Suprapubic skin (tissue), 4 donors: Measurements from ENCODE around the gene ZNF665. TPM values are rescaled to one million over a fixed set of nuclear protein-coding genes. Genes with fewer than 3 reads are reported as not detected.
A peak's percentile ranks its signal among the peaks of the same experiment; 100 is the strongest.
"Not testable (repeated sequence)": the region's sequence is repeated elsewhere in the genome, so short reads cannot be mapped to it uniquely, and the experiment has no call there.

Experiments used
- DNase-seq, 2 donors: peaks; one replicate each; pipeline ENCODE4 v3.0.0-alpha.2; 2019; ENCODE audit warnings: low spot score in 2 of 2
- H3K27ac ChIP-seq: fragments of 200-600 bp; sonication (generic); one replicate; pipeline ENCODE4 v1.5.1; 2019
- H3K27me3 ChIP-seq: fragments of 200-600 bp; sonication (generic); one replicate; pipeline ENCODE4 v1.5.1; 2019
- H3K36me3 ChIP-seq: fragments of 200-600 bp; sonication (generic); one replicate; pipeline ENCODE4 v1.5.1; 2019
- H3K4me1 ChIP-seq: fragments of 200-600 bp; sonication (generic); one replicate; pipeline ENCODE4 v1.5.1; 2019
- H3K4me3 ChIP-seq: fragments of 200-600 bp; sonication (generic); one replicate; pipeline ENCODE4 v1.5.1; 2019; ENCODE audit warnings: mild to moderate bottlenecking
- H3K9me3 ChIP-seq: fragments of 200-600 bp; sonication (generic); one replicate; pipeline ENCODE4 v1.5.1; 2019
- EP300 ChIP-seq: sonication (generic); formaldehyde crosslinking; IDR thresholded peaks from one replicate; pipeline ENCODE4 v1.6.1; 2017; ENCODE audit warnings: antibody characterized with exemption
- POLR2A ChIP-seq, 2 donors: fragments of 450-650 bp; IDR thresholded peaks; one replicate each; pipeline ENCODE4 v1.6.1; 2017; ENCODE audit warnings: antibody characterized with exemption in 2 of 2, mild to moderate bottlenecking in 2 of 2, moderate library complexity in 2 of 2
- POLR2AphosphoS5 ChIP-seq, 3 donors: sonication (generic); formaldehyde crosslinking; IDR thresholded peaks; one replicate each; pipeline ENCODE4 v1.6.1; 2017; ENCODE audit warnings: antibody characterized with exemption in 3 of 3
- WGBS: methylation state at CpG from one replicate; pipeline ENCODE4 v1.1.5; 2018; 5-methylcytosine and 5-hydroxymethylcytosine counted together
- total RNA-seq, 4 donors: library from RNA; depleted of rRNA; stranded (reverse); fragments of >200 nt; gene quantifications; one replicate each; pipeline ENCODE4 v1.1.0, GENCODE V29; 2016
- TF ChIP-seq, protein P1 (sequence below), 2 donors: fragments of 200-600 bp in 1 of 2; fragments of 450-650 bp in 1 of 2; sonication (generic) in 1 of 2; IDR thresholded peaks; one replicate each; pipeline ENCODE4 v1.5.1; 2016 to 2019; ENCODE audit warnings: antibody characterized with exemption in 2 of 2, mild to moderate bottlenecking in 1 of 2, moderate library complexity in 1 of 2

The ZNF665 gene
- total RNA-seq, result 10 to 100 TPM in 2 of 4 donors, 1 to 10 TPM in 2; 2.6 to 17.0 (median 7.6) TPM

DNA sequence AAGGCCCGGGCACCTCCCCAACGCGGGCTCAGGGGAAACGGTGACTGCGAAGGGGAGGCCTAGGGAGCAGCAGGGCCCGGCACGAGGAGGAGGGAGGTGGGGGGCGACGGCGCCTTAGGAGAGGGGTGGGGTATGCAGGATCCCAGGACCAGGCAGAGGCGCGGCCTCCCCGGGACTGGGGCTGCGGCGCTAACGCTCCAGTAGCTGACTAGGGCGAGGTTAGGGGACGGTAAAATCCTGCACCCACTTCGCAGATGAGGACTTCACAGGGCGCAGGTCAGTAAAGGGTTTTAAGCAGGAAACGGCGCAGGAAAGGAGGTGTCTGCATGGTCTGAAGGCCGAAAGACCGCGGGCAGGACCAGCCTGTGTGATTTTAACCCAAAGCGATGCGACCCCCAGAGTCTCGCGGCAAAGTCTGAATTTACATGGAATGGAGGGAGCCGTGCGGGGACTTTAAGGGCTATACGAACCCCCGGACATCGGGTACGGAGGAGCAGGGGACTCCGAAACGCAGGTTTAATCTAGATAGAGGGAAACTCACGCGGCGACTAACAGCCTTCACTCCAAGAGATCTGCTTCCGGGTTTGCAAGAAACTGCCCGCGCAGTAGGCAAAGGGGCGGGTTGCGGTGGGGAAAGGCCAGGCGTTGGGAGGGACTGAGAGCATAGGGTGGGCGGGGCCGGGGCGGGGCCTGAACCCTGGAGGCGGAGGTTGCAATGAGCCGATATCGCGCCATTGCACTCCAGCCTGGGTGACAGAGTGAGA lies at the start of gene ZNF665:
ZNF665 (minus strand) TSS at position 588 of the 764 bp plus-strand sequence. CDS start 10,460 bp downstream, outside the sequence.
- DNase-seq, result peak; percentile 93 to 94
- no peaks in the 10 kb centered on the region for H3K27me3 ChIP-seq
- H3K4me3 ChIP-seq, result peak within 1 kb of the TSS; percentile 88
- WGBS, result under 1% methylated on average over 51 of the region's 53 CpGs
- TF ChIP-seq POLR2AphosphoS5 (IDR thresholded peaks at IDR 0.05) (no peak), POLR2A (IDR thresholded peaks at IDR 0.05) (peak in 1 of 2 donors; percentile 53)
- peak within 1 kb of the TSS; percentile 78 for H3K27ac ChIP-seq
- no peaks in the 10 kb centered on the region for H3K9me3 ChIP-seq
- H3K36me3 ChIP-seq, result peaks cover 8% of the 10 kb centered on the region
- H3K4me1 ChIP-seq, result peaks cover 22% of the 10 kb centered on the region

DNA sequence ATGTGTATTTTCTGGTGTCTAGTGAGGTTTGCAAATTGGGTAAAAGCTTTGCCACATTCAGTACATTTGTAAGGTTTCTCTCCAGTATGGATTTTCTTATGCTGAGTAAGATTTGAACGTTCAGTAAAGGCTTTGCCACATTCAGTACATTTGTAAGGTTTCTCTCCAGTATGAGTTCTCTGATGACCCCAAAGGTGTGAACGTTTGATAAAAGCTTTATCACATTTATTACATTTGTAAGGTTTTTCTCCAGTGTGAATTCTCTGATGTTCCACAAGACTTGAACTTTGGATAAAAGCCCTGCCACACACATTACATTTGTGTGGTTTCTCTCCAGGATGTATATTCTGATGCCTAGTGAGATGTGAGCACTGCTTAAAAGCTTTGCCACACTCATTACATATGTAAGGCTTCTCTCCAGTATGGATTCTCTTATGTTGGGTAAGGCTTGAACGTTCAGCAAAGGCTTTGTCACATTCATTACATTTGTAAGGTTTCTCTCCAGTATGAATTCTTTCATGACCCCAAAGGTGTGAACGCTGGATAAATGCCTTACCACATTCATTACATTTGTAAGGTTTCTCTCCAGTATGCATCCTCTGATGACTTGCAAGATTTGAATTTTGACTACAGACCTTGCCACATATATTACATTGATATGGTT lies 44.1 kb upstream of the ZNF665 start:
- WGBS, result 93% methylated on average over 4 of the region's 4 CpGs
- Histone ChIP-seq H3K27me3 (no peaks in the 10 kb centered on the region), H3K9me3 (peaks cover 84% of the 10 kb centered on the region), H3K27ac (no peak overlapping the region), H3K36me3 (peaks cover 52% of the 10 kb centered on the region), H3K4me1 (no peaks in the 10 kb centered on the region), H3K4me3 (no peak overlapping the region)
- TF ChIP-seq POLR2A (IDR thresholded peaks at IDR 0.05) (no peak), POLR2AphosphoS5 (IDR thresholded peaks at IDR 0.05) (no peak), EP300 (no peak)
- TF ChIP-seq, protein P1, sequence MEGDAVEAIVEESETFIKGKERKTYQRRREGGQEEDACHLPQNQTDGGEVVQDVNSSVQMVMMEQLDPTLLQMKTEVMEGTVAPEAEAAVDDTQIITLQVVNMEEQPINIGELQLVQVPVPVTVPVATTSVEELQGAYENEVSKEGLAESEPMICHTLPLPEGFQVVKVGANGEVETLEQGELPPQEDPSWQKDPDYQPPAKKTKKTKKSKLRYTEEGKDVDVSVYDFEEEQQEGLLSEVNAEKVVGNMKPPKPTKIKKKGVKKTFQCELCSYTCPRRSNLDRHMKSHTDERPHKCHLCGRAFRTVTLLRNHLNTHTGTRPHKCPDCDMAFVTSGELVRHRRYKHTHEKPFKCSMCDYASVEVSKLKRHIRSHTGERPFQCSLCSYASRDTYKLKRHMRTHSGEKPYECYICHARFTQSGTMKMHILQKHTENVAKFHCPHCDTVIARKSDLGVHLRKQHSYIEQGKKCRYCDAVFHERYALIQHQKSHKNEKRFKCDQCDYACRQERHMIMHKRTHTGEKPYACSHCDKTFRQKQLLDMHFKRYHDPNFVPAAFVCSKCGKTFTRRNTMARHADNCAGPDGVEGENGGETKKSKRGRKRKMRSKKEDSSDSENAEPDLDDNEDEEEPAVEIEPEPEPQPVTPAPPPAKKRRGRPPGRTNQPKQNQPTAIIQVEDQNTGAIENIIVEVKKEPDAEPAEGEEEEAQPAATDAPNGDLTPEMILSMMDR (IDR thresholded peaks at IDR 0.05), result no peak
- DNase-seq, result no peak

GRCh38 chr19:53224606-53225005 lies 31.4 kb upstream of the ZNF665 start:
- Histone ChIP-seq H3K36me3 (no peaks in the 10 kb centered on the region), H3K4me1 (no peaks in the 10 kb centered on the region), H3K27me3 (no peaks in the 10 kb centered on the region), H3K9me3 (peaks cover 51% of the 10 kb centered on the region), H3K27ac (no peak overlapping the region), H3K4me3 (no peak overlapping the region)
- DNase-seq, result no peak
- TF ChIP-seq POLR2AphosphoS5 (IDR thresholded peaks at IDR 0.05) (no peak), EP300 (no peak), POLR2A (IDR thresholded peaks at IDR 0.05) (no peak)
- TF ChIP-seq, protein P1 (IDR thresholded peaks at IDR 0.05), result no peak
- WGBS, result 97% methylated on average over 19 of the region's 20 CpGs

- not testable (repeated sequence) for DNase-seq, H3K36me3 ChIP-seq, H3K27me3 ChIP-seq, H3K4me1 ChIP-seq, H3K4me3 ChIP-seq, H3K27ac ChIP-seq
- H3K9me3 ChIP-seq, result peaks cover 58% of the 10 kb centered on the region
- WGBS, result no CpG with 5 or more reads among the region's 28 CpGs
Observed at GRCh38 chr19:53222716-53223115, 29.6 kb upstream of the ZNF665 start.

DNA sequence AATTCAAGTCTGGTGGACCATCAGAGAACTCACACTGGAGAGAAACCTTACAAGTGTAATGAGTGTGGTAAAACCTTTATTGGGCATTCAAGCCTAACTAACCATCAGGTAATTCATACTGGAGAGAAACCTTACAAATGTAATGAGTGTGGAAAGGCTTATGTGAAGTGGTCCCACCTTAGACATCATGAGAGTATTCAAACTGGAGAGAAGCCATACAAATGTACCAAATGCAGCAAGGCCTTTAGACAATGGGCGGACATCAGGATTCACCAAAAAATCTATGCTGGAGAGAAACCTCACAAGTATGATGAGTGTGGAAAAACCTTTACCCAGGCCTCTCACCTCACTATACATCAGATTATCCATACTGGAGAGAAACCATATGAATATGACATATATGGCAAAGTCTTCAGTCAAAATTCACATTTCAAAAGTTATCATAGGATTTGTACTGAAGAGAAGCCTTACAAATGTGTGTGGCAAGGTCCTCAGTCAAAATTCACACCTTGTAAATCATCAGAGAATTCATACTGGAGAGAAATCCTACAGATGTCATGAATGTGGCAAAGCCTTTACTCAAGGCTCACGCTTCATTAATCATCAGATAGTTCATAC lies 19.7 kb upstream of the ZNF665 start:
- Histone ChIP-seq H3K4me3 (no peak overlapping the region), H3K4me1 (no peaks in the 10 kb centered on the region), H3K27me3 (no peaks in the 10 kb centered on the region), H3K36me3 (peaks cover 36% of the 10 kb centered on the region), H3K27ac (no peak overlapping the region), H3K9me3 (peaks cover 75% of the 10 kb centered on the region)
- 94% methylated on average over 2 of the region's 2 CpGs for WGBS
- DNase-seq, result no peak
- no peak for TF ChIP-seq POLR2A (IDR thresholded peaks at IDR 0.05)
- TF ChIP-seq POLR2AphosphoS5 (IDR thresholded peaks at IDR 0.05), result no peak
- TF ChIP-seq EP300, result no peak
- TF ChIP-seq, protein P1 (IDR thresholded peaks at IDR 0.05), result no peak

DNA sequence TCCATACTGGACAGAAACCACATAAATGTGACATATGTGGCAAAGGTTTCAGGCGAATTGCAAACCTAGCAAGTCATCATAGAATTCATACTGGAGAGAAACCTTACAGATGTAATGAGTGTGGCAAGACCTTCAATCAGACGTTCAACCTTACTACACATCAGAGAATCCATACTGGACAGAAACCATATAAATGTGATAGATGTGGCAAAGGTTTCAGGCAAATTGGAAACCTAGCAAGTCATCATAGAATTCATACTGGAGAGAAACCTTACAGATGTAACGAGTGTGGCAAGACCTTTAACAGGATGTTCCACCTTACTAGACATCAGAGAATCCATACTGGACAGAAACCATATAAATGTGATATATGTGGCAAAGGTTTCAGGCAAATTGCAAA lies 18.4 kb upstream of the ZNF665 start:
- H3K27me3 ChIP-seq, H3K27ac ChIP-seq, H3K4me1 ChIP-seq, H3K4me3 ChIP-seq, DNase-seq: not testable (repeated sequence)
- WGBS, result 84% methylated on average over 3 of the region's 3 CpGs
- peaks cover 65% of the 10 kb centered on the region for H3K9me3 ChIP-seq
- H3K36me3 ChIP-seq, result peaks cover 44% of the 10 kb centered on the region
